Skeletal muscle tissue (tissue), 4 donors: ENCODE measurements around the gene ZNF155. TPM values are rescaled to one million over a fixed set of nuclear protein-coding genes. Genes with fewer than 3 reads are reported as not detected.
A peak's percentile ranks its signal among the peaks of the same experiment; 100 is the strongest.

ENCODE experiments used
- H3K27ac ChIP-seq: one replicate; pipeline ENCODE4 v1.7.0; 2013; ENCODE audit warnings: mild to moderate bottlenecking, low read depth, low read length, inconsistent platforms
- H3K27me3 ChIP-seq, 3 donors: one replicate each; pipeline ENCODE4 v1.7.0; 2013; ENCODE audit warnings: low read length in 3 of 3; ENCODE audit not compliant: control insufficient read depth in 3 of 3, insufficient read depth in 3 of 3
- H3K36me3 ChIP-seq, 3 donors: one replicate each; pipeline ENCODE4 v1.7.0; 2013; ENCODE audit warnings: low read length in 3 of 3; ENCODE audit not compliant: control insufficient read depth in 3 of 3, insufficient read depth in 3 of 3
- H3K4me1 ChIP-seq, 3 donors: one replicate each; pipeline ENCODE4 v1.7.0; 2013; ENCODE audit warnings: low read length in 3 of 3, mild to moderate bottlenecking in 3 of 3; ENCODE audit not compliant: control insufficient read depth in 3 of 3, insufficient read depth in 3 of 3
- H3K4me3 ChIP-seq, 3 donors: one replicate each; pipeline ENCODE4 v1.7.0; 2013; ENCODE audit warnings: low read length in 3 of 3
- H3K9ac ChIP-seq, 3 donors: one replicate each; pipeline ENCODE4 v1.7.0; 2013; ENCODE audit warnings: low read length in 3 of 3, mild to moderate bottlenecking in 3 of 3, moderate library complexity in 2 of 3, low read depth in 1 of 3
- H3K9me3 ChIP-seq, 3 donors: one replicate each; pipeline ENCODE4 v1.7.0; 2013; ENCODE audit warnings: low read length in 3 of 3; ENCODE audit not compliant: control insufficient read depth in 3 of 3
- total RNA-seq: library from RNA; depleted of rRNA; stranded (reverse); fragments of >200 nt; gene quantifications from one replicate; pipeline ENCODE4 v1.2.3, GENCODE V29; 2014
- donor health status: Osteomylitis.

ZNF155 gene
- total RNA-seq, 1 donor from 2014 or later: 13.0 TPM

DNA sequence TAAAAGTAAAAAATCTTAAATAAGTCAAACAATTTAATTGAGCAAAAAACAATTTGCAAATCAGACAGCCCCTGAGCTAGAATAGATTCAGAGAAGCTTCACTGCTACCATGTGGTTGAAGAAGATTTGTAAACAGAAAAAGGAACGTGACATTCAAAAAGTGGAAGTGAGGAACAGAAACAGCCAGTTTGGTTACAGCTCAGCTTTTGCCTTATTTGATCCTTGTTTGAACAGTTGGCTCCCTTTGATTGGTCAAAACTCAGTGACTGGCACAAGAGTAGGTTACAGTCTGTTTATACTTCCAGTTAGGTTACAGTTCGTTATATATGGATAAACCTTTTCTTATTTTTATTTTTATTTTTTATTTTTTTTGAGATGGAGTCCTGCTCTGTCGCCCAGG is 27.2 kb upstream of the ZNF155 start:
- Histone ChIP-seq H3K4me1 (no peaks in the 10 kb centered on the region), H3K9me3 (peaks cover 10 to 55% (median 15%) of the 10 kb centered on the region in 3 donors), H3K36me3 (peaks cover 8 to 13% (median 11%) of the 10 kb centered on the region in 3 donors), H3K27me3 (no peaks in the 10 kb centered on the region), H3K9ac (no peak overlapping the region), H3K4me3 (no peak overlapping the region), H3K27ac (no peak overlapping the region)

DNA sequence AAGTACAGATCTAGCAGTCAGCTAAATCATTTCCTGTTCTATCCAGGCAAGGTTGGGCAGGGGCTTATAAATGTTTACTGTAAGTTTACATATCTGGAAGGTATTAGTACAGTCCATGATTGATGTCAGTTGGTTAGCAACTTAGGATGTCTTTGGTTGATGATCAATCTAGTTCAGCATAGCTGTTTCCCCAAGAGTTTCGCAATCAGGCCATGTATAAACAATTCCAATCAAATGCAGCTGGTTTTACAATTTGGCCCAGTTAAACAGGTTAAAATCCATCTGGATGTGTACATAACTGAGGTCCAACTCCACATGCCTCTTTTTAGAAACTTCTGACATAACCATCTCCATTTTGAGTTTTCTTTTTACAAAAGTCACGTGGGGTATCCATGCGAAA is 26.1 kb upstream of the ZNF155 start:
- H3K4me3 ChIP-seq: peak overlapping the region in 1 of 3 donors; percentile 18
- H3K9me3 ChIP-seq: peaks cover 13 to 55% (median 21%) of the 10 kb centered on the region in 3 donors
- H3K4me1 ChIP-seq: no peaks in the 10 kb centered on the region
- peaks cover 8 to 18% (median 14%) of the 10 kb centered on the region in 3 donors for H3K36me3 ChIP-seq
- H3K9ac ChIP-seq: no peak overlapping the region
- H3K27ac ChIP-seq: no peak overlapping the region
- H3K27me3 ChIP-seq: no peaks in the 10 kb centered on the region

DNA sequence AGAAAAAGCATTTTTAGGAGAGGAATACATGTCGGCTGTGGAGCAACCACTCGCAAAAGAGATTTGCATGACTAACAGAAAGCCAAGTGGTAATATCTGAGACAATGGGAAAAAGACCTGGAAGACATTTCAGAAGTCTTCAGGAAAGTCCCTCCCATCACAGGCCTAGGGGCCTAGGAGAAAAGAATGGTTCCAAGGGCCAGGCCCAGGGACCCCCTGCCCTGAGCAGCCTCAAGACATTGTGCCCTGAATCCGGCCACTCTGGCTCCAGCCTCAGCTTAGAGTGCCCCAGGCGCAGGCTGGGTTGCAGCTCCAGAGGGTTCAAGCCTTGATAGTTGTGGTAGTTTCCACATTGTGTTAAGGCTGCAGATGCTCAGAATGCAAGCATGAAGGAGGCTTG is 23.6 kb upstream of the ZNF155 start:
- Histone ChIP-seq H3K4me1 (no peaks in the 10 kb centered on the region), H3K9me3 (peaks cover 21 to 70% (median 31%) of the 10 kb centered on the region in 3 donors), H3K36me3 (peaks cover 19 to 32% (median 30%) of the 10 kb centered on the region in 3 donors), H3K27me3 (no peaks in the 10 kb centered on the region), H3K9ac (no peak overlapping the region), H3K27ac (no peak overlapping the region), H3K4me3 (peak overlapping the region in 1 of 3 donors; percentile 23)

DNA sequence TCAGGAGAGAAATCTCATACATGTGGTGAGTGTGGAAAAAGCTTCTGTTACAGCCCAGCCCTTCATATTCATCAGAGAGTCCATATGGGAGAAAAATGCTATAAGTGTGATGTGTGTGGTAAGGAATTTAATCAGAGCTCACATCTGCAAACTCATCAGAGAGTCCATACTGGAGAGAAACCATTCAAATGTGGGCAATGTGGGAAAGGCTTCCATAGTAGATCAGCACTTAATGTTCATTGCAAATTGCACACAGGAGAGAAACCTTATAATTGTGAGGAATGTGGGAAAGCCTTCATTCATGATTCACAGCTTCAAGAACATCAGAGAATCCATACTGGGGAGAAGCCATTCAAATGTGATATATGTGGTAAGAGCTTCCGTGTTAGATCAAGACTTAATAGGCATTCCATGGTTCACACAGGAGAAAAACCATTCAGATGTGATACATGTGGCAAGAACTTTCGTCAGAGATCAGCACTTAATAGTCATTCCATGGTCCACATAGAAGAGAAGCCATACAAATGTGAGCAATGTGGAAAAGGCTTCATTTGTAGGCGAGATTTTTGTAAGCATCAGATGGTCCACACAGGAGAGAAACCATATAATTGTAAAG is 17.8 kb upstream of the ZNF155 start:
- Histone ChIP-seq H3K4me1 (no peaks in the 10 kb centered on the region), H3K36me3 (peaks cover 54 to 70% (median 68%) of the 10 kb centered on the region in 3 donors), H3K27ac (no peak overlapping the region), H3K9me3 (peaks cover 27 to 77% (median 54%) of the 10 kb centered on the region in 3 donors), H3K4me3 (peak overlapping the region in 2 of 3 donors; percentile 34 to 38), H3K9ac (no peak overlapping the region), H3K27me3 (no peaks in the 10 kb centered on the region)

DNA sequence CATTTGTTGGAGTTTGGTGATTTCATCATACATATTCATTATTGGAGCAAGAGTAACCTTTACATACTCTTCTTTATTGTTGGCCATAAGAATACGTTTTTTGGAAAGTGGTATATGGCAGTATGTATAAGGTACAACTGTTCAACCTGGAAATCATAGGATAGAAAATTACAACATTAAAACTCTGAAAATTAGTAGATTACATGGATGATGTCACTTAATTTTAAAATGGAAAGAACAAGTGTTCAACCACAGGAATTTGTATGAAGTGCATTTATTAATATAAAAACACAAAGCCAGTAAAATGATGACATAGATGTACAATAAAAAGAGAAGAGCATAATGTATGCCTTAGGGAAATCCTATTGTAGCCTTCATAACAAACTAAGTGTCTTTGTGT is 7.3 kb upstream of the ZNF155 start:
- peaks cover 0 to 3% (median 0%) of the 10 kb centered on the region in 3 donors for H3K36me3 ChIP-seq
- no peak overlapping the region for H3K4me3 ChIP-seq
- no peak overlapping the region for H3K27ac ChIP-seq
- no peak overlapping the region for H3K9ac ChIP-seq
- no peaks in the 10 kb centered on the region for H3K4me1 ChIP-seq
- H3K9me3 ChIP-seq: peaks cover 3 to 52% (median 9%) of the 10 kb centered on the region in 3 donors
- no peaks in the 10 kb centered on the region for H3K27me3 ChIP-seq

DNA sequence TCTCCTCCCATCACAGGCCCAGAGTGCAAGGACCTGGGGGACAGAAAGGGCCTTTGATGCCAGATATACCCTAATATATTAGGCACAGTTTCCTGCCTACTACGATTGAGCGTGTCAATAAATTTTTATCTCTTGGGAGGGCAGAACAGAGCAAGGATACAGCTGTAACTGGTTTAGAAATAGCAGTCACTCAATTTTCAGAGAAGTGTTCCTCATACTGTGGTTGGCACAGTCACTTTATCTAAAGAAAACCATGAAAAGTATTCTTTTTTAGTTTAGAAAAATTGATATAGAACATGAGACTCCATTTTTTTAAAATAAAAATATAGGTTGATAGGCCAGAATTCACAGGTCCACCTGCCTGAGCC is 460 bp upstream of the ZNF155 start:
- Histone ChIP-seq H3K4me3 (peak overlapping the region; percentile 68 to 96 (median 92)), H3K36me3 (peaks cover 2 to 5% (median 5%) of the 10 kb centered on the region in 3 donors), H3K9me3 (peaks cover 0 to 17% (median 10%) of the 10 kb centered on the region in 3 donors), H3K4me1 (peaks cover 0 to 2% (median 0%) of the 10 kb centered on the region in 3 donors), H3K27me3 (no peaks in the 10 kb centered on the region), H3K27ac (no peak overlapping the region), H3K9ac (no peak overlapping the region)

DNA sequence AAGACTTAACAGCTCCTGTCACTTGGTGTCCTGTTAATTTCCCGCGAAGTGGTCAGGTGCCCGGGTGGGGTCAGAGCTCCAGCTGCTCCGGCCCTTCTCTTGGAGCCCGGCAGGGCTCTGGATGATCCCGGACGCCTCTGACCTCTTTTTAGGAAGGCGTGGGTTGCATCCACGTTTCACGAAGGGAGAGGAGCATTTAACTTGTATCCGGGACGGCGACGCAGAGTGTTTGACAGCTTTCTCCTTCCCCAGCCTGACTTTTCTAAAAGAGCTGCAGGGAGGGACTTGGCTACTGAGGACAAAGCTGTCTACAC is 656 bp downstream of the ZNF155 start:
- H3K4me3 ChIP-seq: peak overlapping the region; percentile 68 to 96 (median 92)
- peaks cover 0 to 12% (median 10%) of the 10 kb centered on the region in 3 donors for H3K9me3 ChIP-seq
- peak overlapping the region; percentile 23 to 84 (median 27) for H3K9ac ChIP-seq
- no peak overlapping the region for H3K27ac ChIP-seq
- peaks cover 0 to 2% (median 0%) of the 10 kb centered on the region in 3 donors for H3K4me1 ChIP-seq
- peaks cover 7 to 12% (median 11%) of the 10 kb centered on the region in 3 donors for H3K36me3 ChIP-seq
- H3K27me3 ChIP-seq: no peaks in the 10 kb centered on the region

DNA sequence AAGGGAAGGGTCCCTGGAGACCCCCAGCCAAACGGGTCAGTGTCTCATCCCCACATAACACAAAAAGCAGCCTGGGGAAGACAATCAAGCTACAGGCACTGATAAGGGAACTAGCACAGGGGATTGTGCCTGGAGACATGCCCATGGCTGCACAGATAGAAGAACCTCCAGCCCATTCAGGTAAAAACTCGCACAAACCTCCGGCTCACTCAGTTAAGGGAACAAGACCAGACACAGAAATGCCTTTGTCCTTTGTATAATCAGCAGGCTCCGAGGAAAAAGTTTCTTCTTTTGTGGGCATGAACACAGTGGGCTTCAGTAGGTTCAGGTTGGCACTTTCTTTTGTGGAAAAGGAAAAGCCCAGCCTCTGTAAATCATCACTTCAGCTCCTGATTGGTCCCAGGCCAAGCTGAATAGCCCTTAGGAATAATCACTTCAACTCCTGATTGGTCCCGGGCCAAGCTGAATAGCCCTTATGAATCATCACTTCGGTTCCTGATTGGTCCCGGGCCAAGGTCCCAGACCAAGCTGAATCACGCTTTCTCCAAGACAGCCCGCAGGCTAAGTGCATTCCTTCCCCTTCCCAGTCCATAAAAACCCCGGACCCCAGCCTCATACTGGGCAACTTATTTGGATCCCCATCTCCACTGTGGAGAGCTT is 13.8 kb downstream of the ZNF155 start:
- no peaks in the 10 kb centered on the region for H3K27me3 ChIP-seq
- no peak overlapping the region for H3K9ac ChIP-seq
- peaks cover 15 to 38% (median 37%) of the 10 kb centered on the region in 3 donors for H3K36me3 ChIP-seq
- H3K27ac ChIP-seq: no peak overlapping the region
- no peak overlapping the region for H3K4me3 ChIP-seq
- H3K4me1 ChIP-seq: peaks cover 4 to 9% (median 5%) of the 10 kb centered on the region in 3 donors
- peaks cover 4 to 18% (median 5%) of the 10 kb centered on the region in 3 donors for H3K9me3 ChIP-seq

DNA sequence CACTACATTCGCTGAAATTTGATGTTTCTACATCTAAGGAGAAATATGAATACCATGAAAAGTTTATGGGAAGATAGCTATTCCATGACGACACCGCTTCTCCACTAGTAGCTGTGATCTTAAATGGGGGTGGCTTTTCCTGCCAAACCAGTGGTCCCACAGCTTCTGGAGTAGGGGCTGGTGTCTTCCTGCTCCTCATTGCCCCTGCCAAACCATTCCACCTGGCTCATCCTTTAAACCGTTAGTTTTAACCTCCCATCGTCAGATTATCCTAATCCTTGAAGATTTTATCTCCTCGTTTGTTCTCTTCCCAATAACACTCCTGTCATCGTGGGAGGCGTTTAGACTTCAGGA is 18.2 kb downstream of the ZNF155 start:
- Histone ChIP-seq H3K36me3 (peaks cover 3 to 11% (median 6%) of the 10 kb centered on the region in 3 donors), H3K9ac (peak overlapping the region; percentile 84 to 94 (median 92)), H3K4me3 (peak overlapping the region; percentile 96 to 98 (median 96)), H3K27ac (peak overlapping the region; percentile 74), H3K9me3 (peaks cover 3 to 14% (median 6%) of the 10 kb centered on the region in 3 donors), H3K27me3 (no peaks in the 10 kb centered on the region), H3K4me1 (peaks cover 11 to 19% (median 16%) of the 10 kb centered on the region in 3 donors)
